ENCODE measurements around the gene SLC13A1. TPM values are rescaled to one million over a fixed set of nuclear protein-coding genes. Genes with fewer than 3 reads are reported as not detected.

Gene SLC13A1
- total and polyA plus RNA-seq, 10 donors: not detected

DNA sequence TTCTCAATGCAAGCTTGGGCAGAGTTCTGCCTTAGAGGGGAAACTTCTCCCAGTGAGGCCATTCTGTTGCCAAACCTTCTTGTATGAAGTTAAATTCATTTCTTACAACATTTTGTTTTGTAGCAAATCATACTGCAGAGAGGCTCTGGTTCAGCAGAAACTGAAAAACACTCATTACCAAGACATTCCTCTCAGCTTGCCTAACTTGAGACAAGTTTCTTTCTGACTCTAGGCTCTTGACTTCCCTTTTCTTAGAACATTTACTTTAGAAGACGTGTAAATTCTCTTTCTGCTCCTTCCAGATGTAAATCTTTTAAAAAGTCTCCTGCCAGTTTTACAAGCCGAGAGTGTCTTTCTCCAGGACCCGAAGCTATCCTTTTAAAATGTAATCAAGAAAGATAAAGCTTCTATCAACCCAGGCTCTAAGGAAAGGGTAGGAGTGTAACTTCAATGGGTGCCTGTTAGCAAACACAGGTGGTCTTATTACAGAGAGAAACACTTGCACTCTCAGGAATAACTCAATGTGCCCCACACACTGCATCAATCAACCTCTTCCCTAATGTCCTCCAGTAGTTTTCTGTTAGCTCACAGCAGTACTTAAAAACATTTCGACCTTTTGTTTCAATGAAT, 123.8 kb downstream of the SLC13A1 start:
- no peak overlapping the region for H3K27ac ChIP-seq
- intact Hi-C loops (cut with DNase I; ENCODE audit: low total_unique reads): no loop called here
- H3K27me3 ChIP-seq (replicated peaks in 1 of 7): no peaks in the 10 kb centered on the region
- TF ChIP-seq, protein P1, sequence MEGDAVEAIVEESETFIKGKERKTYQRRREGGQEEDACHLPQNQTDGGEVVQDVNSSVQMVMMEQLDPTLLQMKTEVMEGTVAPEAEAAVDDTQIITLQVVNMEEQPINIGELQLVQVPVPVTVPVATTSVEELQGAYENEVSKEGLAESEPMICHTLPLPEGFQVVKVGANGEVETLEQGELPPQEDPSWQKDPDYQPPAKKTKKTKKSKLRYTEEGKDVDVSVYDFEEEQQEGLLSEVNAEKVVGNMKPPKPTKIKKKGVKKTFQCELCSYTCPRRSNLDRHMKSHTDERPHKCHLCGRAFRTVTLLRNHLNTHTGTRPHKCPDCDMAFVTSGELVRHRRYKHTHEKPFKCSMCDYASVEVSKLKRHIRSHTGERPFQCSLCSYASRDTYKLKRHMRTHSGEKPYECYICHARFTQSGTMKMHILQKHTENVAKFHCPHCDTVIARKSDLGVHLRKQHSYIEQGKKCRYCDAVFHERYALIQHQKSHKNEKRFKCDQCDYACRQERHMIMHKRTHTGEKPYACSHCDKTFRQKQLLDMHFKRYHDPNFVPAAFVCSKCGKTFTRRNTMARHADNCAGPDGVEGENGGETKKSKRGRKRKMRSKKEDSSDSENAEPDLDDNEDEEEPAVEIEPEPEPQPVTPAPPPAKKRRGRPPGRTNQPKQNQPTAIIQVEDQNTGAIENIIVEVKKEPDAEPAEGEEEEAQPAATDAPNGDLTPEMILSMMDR (IDR thresholded peaks at IDR 0.05 in 8 of 11, conservative IDR thresholded peaks at IDR 0.05 in 3 of 11): no peak
- TF ChIP-seq POLR2AphosphoS5 (IDR thresholded peaks at IDR 0.05) (no peak), POLR2A (IDR thresholded peaks at IDR 0.05) (no peak)
- 15 to 34% (median 23%) methylated on average over 4 of the region's 4 CpGs for WGBS, 5 donors
- peaks cover 0 to 9% (median 2%) of the 10 kb centered on the region in 8 donors for H3K9me3 ChIP-seq
- no peaks in the 10 kb centered on the region for H3K4me1 ChIP-seq
- no peaks in the 10 kb centered on the region for H3K36me3 ChIP-seq
- H3K4me3 ChIP-seq: no peak overlapping the region
- no peak for DNase-seq

GRCh38 chr7:123070702-123071286, 129.0 kb downstream of the SLC13A1 start:
- no peak overlapping the region for H3K4me3 ChIP-seq
- intact Hi-C loops (cut with DNase I; ENCODE audit: low total_unique reads): no loop called here
- TF ChIP-seq POLR2AphosphoS5 (IDR thresholded peaks at IDR 0.05) (no peak), POLR2A (IDR thresholded peaks at IDR 0.05) (no peak)
- TF ChIP-seq, protein P1 (IDR thresholded peaks at IDR 0.05 in 8 of 11, conservative IDR thresholded peaks at IDR 0.05 in 3 of 11): no peak
- H3K4me1 ChIP-seq: no peaks in the 10 kb centered on the region
- WGBS, 5 donors: 55 to 64% (median 58%) methylated on average over 5 of the region's 5 CpGs
- no peak for DNase-seq
- peaks cover 0 to 12% (median 0%) of the 10 kb centered on the region in 8 donors for H3K9me3 ChIP-seq
- no peak overlapping the region for H3K27ac ChIP-seq
- no peaks in the 10 kb centered on the region for H3K27me3 ChIP-seq (replicated peaks in 1 of 7)
- H3K36me3 ChIP-seq: no peaks in the 10 kb centered on the region

- DNase-seq: no peak
- Histone ChIP-seq H3K4me3 (no peak overlapping the region), H3K27ac (no peak overlapping the region), H3K36me3 (no peaks in the 10 kb centered on the region), H3K27me3 (replicated peaks in 1 of 7) (no peaks in the 10 kb centered on the region), H3K9me3 (peaks cover 0 to 12% (median 0%) of the 10 kb centered on the region in 8 donors), H3K4me1 (no peaks in the 10 kb centered on the region)
- WGBS, 5 donors: 83 to 96% (median 92%) methylated on average over 3 of the region's 3 CpGs
- TF ChIP-seq, protein P1 (IDR thresholded peaks at IDR 0.05 in 8 of 11, conservative IDR thresholded peaks at IDR 0.05 in 3 of 11): no peak
- TF ChIP-seq POLR2AphosphoS5 (IDR thresholded peaks at IDR 0.05) (no peak), POLR2A (IDR thresholded peaks at IDR 0.05) (no peak)
- intact Hi-C loops (cut with DNase I; ENCODE audit: low total_unique reads): no loop called here
Observed at GRCh38 chr7:123067814-123068213, 132.0 kb downstream of the SLC13A1 start.

Other genes starting within 250 kb of the SLC13A1 start
- gene TAS2R16, start 204.3 kb downstream of the SLC13A1 start, total RNA-seq: not detected
- not detected for gene TAS2R16, start 204.3 kb downstream of the SLC13A1 start, polyA plus RNA-seq

All from spleen (tissue), 11 donors.